ENCODE measurements around the gene FFAR2.
"Not testable (repeated sequence)": the region's sequence is repeated elsewhere in the genome, so short reads cannot be mapped to it uniquely, and the experiment has no call there.

DNA sequence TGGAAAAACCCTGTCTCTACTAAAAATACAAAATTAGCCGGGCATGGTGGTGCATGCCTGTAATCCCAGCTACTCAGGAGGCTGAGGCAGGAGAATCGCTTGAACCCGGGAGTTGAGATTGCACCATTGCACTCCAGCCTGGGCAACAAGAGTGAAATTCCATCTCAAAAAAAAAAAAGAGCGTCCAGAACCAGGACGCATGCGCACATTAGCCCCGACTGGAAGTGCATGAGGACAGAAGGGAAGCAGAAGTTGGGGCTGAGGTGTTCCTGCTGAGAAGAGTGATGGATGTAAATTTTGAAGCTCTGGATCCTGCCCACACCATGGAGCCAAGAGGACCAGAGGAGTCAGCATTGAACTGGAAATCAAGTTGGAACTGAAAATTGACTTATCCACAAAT is 26.5 kb downstream of the FFAR2 start:
- not testable (repeated sequence) for TF ChIP-seq CTCF, POLR2A, EP300, POLR2AphosphoS5 (IDR thresholded peaks at IDR 0.05)
